GM12878 (cell line): ENCODE data around the gene WWOX.

Source experiments
- BCL11A ChIP-seq: IDR thresholded peaks from 2 replicates; pipeline ENCODE4 v1.6.1; 2011; ENCODE audit warnings: low read depth, low read length
- EZH2 ChIP-seq: IDR thresholded peaks from 2 replicates; pipeline ENCODE4 v1.6.1; 2012; ENCODE audit warnings: low read depth, mild to moderate bottlenecking, control low read depth, inconsistent platforms, low read length, borderline replicate concordance; ENCODE audit not compliant: control insufficient read depth
- KDM1A ChIP-seq: fragments of 200-600 bp; sonication (generic); IDR thresholded peaks from 2 replicates; pipeline ENCODE4 v1.6.1; 2016; ENCODE audit warnings: borderline replicate concordance
- MXI1 ChIP-seq: fragments of 150-350 bp; IDR thresholded peaks from 2 replicates; pipeline ENCODE4 v1.6.1; 2011; ENCODE audit warnings: low read depth, mild to moderate bottlenecking, inconsistent platforms, low read length, improper control_type of control experiment
- POLR2A ChIP-seq: IDR thresholded peaks from 2 replicates; pipeline ENCODE4 v1.6.1; 2011; ENCODE audit warnings: low read depth, mild to moderate bottlenecking, low read length
- SREBF2 ChIP-seq: IDR thresholded peaks from 2 replicates; pipeline ENCODE4 v1.6.1; 2012; ENCODE audit warnings: mild to moderate bottlenecking, low read length
- TAF1 ChIP-seq: IDR thresholded peaks from 2 replicates; pipeline ENCODE4 v1.6.1; 2011; ENCODE audit warnings: mild to moderate bottlenecking, low read depth, low read length, borderline replicate concordance
- TF ChIP-seq, protein P1 (sequence below), 3 experiments: IDR thresholded peaks in 2 of 3; conservative IDR thresholded peaks in 1 of 3; 2 replicates each; pipeline ENCODE4 v1.5.1; 2011; ENCODE audit warnings: low read depth in 3 of 3, low read length in 3 of 3, mild to moderate bottlenecking in 3 of 3, control low read depth in 2 of 3, moderate library complexity in 2 of 3, inconsistent platforms in 1 of 3, mixed read lengths in 1 of 3; ENCODE audit not compliant: control insufficient read depth in 2 of 3, insufficient read depth in 1 of 3; ENCODE audit errors: extremely low read depth in 1 of 3

DNA sequence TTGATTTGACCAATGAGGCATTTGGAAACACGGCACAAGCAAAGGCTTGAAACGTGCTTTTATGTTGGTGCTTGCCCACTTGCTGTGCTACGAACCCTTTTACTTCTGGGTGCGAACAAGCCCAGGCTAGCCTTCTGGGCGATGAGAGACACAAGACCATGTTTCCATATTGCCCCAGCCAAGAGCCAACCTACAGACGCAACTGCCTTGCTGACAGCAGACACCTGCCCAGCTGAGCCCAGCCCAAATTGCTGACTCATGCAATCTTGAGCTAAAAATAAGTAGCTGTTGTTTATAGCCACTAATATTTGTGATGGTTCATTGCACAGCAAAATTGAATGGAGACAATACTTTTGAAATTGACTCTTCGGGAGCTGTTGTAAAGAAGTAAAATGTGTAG, 464.5 kb downstream of the WWOX start:
- TF ChIP-seq BCL11A (no peak), KDM1A (no peak), EZH2 (no peak), SREBF2 (no peak), POLR2A (no peak), TAF1 (no peak), MXI1 (no peak)
- TF ChIP-seq, protein P1, sequence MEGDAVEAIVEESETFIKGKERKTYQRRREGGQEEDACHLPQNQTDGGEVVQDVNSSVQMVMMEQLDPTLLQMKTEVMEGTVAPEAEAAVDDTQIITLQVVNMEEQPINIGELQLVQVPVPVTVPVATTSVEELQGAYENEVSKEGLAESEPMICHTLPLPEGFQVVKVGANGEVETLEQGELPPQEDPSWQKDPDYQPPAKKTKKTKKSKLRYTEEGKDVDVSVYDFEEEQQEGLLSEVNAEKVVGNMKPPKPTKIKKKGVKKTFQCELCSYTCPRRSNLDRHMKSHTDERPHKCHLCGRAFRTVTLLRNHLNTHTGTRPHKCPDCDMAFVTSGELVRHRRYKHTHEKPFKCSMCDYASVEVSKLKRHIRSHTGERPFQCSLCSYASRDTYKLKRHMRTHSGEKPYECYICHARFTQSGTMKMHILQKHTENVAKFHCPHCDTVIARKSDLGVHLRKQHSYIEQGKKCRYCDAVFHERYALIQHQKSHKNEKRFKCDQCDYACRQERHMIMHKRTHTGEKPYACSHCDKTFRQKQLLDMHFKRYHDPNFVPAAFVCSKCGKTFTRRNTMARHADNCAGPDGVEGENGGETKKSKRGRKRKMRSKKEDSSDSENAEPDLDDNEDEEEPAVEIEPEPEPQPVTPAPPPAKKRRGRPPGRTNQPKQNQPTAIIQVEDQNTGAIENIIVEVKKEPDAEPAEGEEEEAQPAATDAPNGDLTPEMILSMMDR (IDR thresholded peaks at IDR 0.05 in 2 of 3, conservative IDR thresholded peaks at IDR 0.05 in 1 of 3; ENCODE audit: control insufficient read depth in 2 of 3, extremely low read depth in 1 of 3, insufficient read depth in 1 of 3, low read depth in 3 of 3, low read length in 3 of 3): no peak
